OCI-LY1 (cell line): ENCODE data around the gene RETSAT.
A peak's percentile ranks its signal among the peaks of the same experiment; 100 is the strongest.

Experiments used
- H2AFZ ChIP-seq: fragments of 200-600 bp; sonication (generic), shearing (Covaris generic); 2 replicates; pipeline ENCODE4 v1.6.0; 2014; ENCODE audit warnings: antibody characterized with exemption, mild to moderate bottlenecking, low read length
- H3F3A ChIP-seq: fragments of 200-600 bp; sonication (generic), shearing (Covaris generic); 2 replicates; pipeline ENCODE4 v1.6.0; 2014; ENCODE audit warnings: mild to moderate bottlenecking, antibody characterized with exemption, low read length, moderate library complexity; ENCODE audit not compliant: insufficient read depth
- H3K27ac ChIP-seq: fragments of 200-600 bp; sonication (generic); 2 replicates; pipeline ENCODE4 v1.5.1; 2014; ENCODE audit warnings: low read length, mixed run types, mild to moderate bottlenecking, low read depth; ENCODE audit not compliant: poor library complexity, severe bottlenecking
- H3K27me3 ChIP-seq: fragments of 200-600 bp; sonication (generic); 2 replicates; pipeline ENCODE4 v1.6.0; 2014; ENCODE audit warnings: antibody characterized with exemption, mild to moderate bottlenecking, low read length, moderate library complexity; ENCODE audit not compliant: insufficient read depth
- H3K36me3 ChIP-seq: fragments of 200-600 bp; sonication (generic); 2 replicates; pipeline ENCODE4 v1.6.1; 2014; ENCODE audit warnings: mild to moderate bottlenecking, antibody characterized with exemption, low read length, moderate library complexity, mixed read lengths; ENCODE audit not compliant: insufficient read depth
- H3K4me1 ChIP-seq: fragments of 200-600 bp; sonication (generic); 2 replicates; pipeline ENCODE4 v1.5.1; 2014; ENCODE audit warnings: mild to moderate bottlenecking, low read length, moderate library complexity; ENCODE audit not compliant: insufficient read depth, severe bottlenecking
- H3K4me2 ChIP-seq: fragments of 200-600 bp; sonication (generic), shearing (Covaris generic); 2 replicates; pipeline ENCODE4 v1.6.1; 2014; ENCODE audit warnings: low read length
- H3K4me3 ChIP-seq: fragments of 200-600 bp; sonication (generic); 2 replicates; pipeline ENCODE4 v1.5.1; 2014; ENCODE audit warnings: low read length, low read depth, mild to moderate bottlenecking, mixed read lengths; ENCODE audit not compliant: poor library complexity, severe bottlenecking
- H3K79me2 ChIP-seq: fragments of 200-600 bp; shearing (Covaris generic); 2 replicates; pipeline ENCODE4 v1.6.1; 2016; ENCODE audit warnings: mixed run types, low read length, mixed read lengths; ENCODE audit not compliant: insufficient read depth
- H3K9ac ChIP-seq: fragments of 200-600 bp; sonication (generic), shearing (Covaris generic); 2 replicates; pipeline ENCODE4 v1.6.1; 2014; ENCODE audit warnings: mild to moderate bottlenecking, low read length, mixed read lengths
- H3K9me2 ChIP-seq: fragments of 200-600 bp; sonication (generic), shearing (Covaris generic); 2 replicates; pipeline ENCODE4 v1.6.1; 2014; ENCODE audit warnings: low read depth, mild to moderate bottlenecking, low read length, mixed read lengths
- H3K9me3 ChIP-seq: fragments of 200-600 bp; shearing (Covaris generic); 2 replicates; pipeline ENCODE4 v1.6.1; 2014; ENCODE audit warnings: low read length, mixed read lengths
- H4K20me1 ChIP-seq: fragments of 200-600 bp; sonication (generic), shearing (Covaris generic); 2 replicates; pipeline ENCODE4 v1.6.0; 2016; ENCODE audit warnings: mild to moderate bottlenecking, low read length; ENCODE audit not compliant: insufficient read depth
- CTCF ChIP-seq: fragments of 200-600 bp; sonication (generic), shearing (Covaris generic); IDR thresholded peaks from 2 replicates; pipeline ENCODE4 v1.5.1; 2017; ENCODE audit warnings: mild to moderate bottlenecking, antibody characterized with exemption, low read length, moderate library complexity, mixed read lengths
- EZH2 ChIP-seq: fragments of 200-600 bp; sonication (generic), shearing (Covaris generic); IDR thresholded peaks from 2 replicates; pipeline ENCODE4 v1.8.0; 2017; ENCODE audit warnings: borderline replicate concordance, mixed run types, mild to moderate bottlenecking, antibody characterized with exemption, low read length, moderate library complexity, mixed read lengths

Gene RETSAT

DNA sequence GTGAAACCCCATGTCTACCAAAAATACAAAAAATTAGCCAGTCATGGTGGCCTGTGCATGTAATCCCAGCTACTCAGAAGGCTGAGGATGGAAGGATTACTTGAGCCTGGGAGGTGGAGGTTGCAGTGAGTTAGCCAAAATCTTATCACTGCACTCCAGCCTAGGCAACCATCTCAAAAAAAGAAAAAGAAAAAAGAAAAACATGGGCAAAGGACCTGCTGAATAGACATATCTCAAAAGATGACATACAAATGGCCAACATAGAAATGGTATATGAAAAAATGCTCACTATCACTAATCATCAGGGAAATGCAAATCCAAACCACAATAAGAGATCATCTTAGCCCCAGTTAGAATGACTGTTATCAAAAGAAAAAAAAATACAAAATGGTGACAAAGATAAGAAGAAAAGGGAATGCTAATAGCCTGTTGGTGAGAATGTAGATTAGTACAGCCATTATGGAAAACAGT is 25.1 kb downstream of the RETSAT start:
- H3K4me3 ChIP-seq: no peak overlapping the region
- peak overlapping the region; percentile 97; the same call in 1 of the 2 replicates for H3K4me2 ChIP-seq

DNA sequence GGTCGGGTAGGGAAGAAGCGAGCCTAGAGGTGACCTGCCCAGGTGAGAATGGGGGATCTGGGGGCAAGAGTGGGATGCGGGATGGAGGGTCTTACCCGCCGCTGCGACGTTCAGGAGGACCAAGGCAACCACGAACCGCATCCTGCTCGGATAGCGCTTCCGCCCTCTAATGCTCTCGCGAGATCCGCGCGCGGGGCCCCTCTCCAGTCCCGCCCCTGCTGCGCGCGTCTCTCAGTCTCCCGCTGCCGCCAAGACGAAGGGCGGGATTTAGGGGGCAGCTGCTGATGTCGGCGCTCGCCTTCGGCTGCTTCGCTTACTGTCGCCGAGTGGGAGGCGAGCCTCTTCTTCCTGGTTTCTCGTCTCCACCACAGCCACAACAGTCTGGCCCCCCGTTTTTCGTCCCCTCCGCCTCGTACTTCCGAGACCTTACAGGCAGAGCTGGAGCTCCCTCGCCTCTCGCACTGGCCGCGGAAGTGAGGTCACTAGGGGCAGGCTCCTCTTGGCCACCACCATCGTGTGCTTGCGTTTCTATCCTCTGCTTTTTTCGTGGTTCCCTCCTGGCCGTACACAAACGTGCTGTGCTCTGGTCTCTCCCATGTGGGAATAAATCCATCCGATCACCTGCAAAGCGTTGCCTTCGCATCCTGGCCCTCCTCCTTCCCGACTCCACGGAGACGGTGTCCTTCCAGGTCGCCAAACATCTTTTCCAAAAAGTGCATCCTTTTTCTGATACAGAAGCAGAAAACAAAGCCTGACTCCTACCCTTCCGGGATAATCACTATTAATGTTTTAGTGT is 26.3 kb downstream of the RETSAT start, which contains the start of gene TGOLN2:
TSS of gene TGOLN2 (minus strand) at position 168 of the 796 bp plus-strand sequence. CDS start at position 141, 27 bp downstream.
- TF ChIP-seq CTCF (no peak), EZH2 (no peak)
- H3F3A ChIP-seq: no peaks in the 10 kb centered on the region
- H3K4me2 ChIP-seq: peak within 1 kb of the TSS; percentile 97
- H4K20me1 ChIP-seq: no peaks in the 10 kb centered on the region
- peak within 1 kb of the TSS; percentile 75 for H3K4me3 ChIP-seq
- H3K36me3 ChIP-seq: peaks cover 40% of the 10 kb centered on the region
- no peaks in the 10 kb centered on the region for H3K27me3 ChIP-seq
- no peaks in the 10 kb centered on the region for H3K9me2 ChIP-seq
- H3K9ac ChIP-seq: peak within 1 kb of the TSS; percentile 98
- H3K79me2 ChIP-seq: peaks cover 28% of the 10 kb centered on the region
- 0 out of 2 replicates have a peak within 1 kb of the TSS, but pooled peaks have one; percentile 73 for H2AFZ ChIP-seq
- peaks cover 27% of the 10 kb centered on the region for H3K4me1 ChIP-seq
- H3K27ac ChIP-seq: peak within 1 kb of the TSS; percentile 68
- no peaks in the 10 kb centered on the region for H3K9me3 ChIP-seq

More for the DNA sequence above, 25.1 kb downstream of the RETSAT start:
- Histone ChIP-seq H3K9me3 (no peaks in the 10 kb centered on the region), H3K36me3 (peaks cover 28% of the 10 kb centered on the region), H3K27me3 (no peaks in the 10 kb centered on the region), H3K79me2 (peaks cover 28% of the 10 kb centered on the region), H3K9me2 (no peaks in the 10 kb centered on the region), H3K27ac (no peak overlapping the region), H4K20me1 (no peaks in the 10 kb centered on the region), H3F3A (no peaks in the 10 kb centered on the region), H3K9ac (no peak overlapping the region), H3K4me1 (peaks cover 27% of the 10 kb centered on the region), H2AFZ (no peak overlapping the region)
- TF ChIP-seq CTCF (no peak), EZH2 (no peak)

- Histone ChIP-seq H3K27ac (peak overlapping the region; percentile 68), H3K9me3 (no peaks in the 10 kb centered on the region), H3F3A (no peaks in the 10 kb centered on the region), H3K27me3 (no peaks in the 10 kb centered on the region), H3K4me2 (peak overlapping the region; percentile 97), H2AFZ (no peak overlapping the region), H4K20me1 (no peaks in the 10 kb centered on the region), H3K4me1 (peaks cover 27% of the 10 kb centered on the region), H3K4me3 (peak overlapping the region; percentile 75), H3K79me2 (peaks cover 28% of the 10 kb centered on the region), H3K9me2 (no peaks in the 10 kb centered on the region), H3K9ac (peak overlapping the region; percentile 98), H3K36me3 (peaks cover 48% of the 10 kb centered on the region)
- no peak for TF ChIP-seq EZH2
- TF ChIP-seq CTCF: no peak
These were observed 27.0 kb downstream of the RETSAT start for GRCh38 chr2:85327160-85327821.
